SU-DHL-6 (cell line): ENCODE data around the gene SEPHS2.

Source experiments
- CTCF ChIP-seq: fragments of 200-600 bp; sonication (generic); IDR thresholded peaks from one replicate; pipeline ENCODE4 v1.5.1; 2017; ENCODE audit warnings: antibody characterized with exemption, mild to moderate bottlenecking, low read length, moderate library complexity; ENCODE audit not compliant: insufficient read depth, poor library complexity, severe bottlenecking
- EZH2phosphoT487 ChIP-seq: fragments of 200-600 bp; sonication (generic), shearing (Covaris generic); conservative IDR thresholded peaks from 2 replicates; pipeline ENCODE4 v1.6.1; 2018; ENCODE audit warnings: mild to moderate bottlenecking, antibody characterized with exemption, low read length, moderate library complexity, mixed read lengths

- TF ChIP-seq EZH2phosphoT487 (no peak), CTCF (no peak)
Measured at GRCh38 chr16:30490210-30490609, 44.5 kb upstream of the SEPHS2 start.
